Liver (tissue), 3 donors: ENCODE measurements around the gene DOCK10.

ENCODE experiments used
- EGR1 ChIP-seq, 2 donors: IDR thresholded peaks; 2 replicates each; pipeline ENCODE4 v1.6.1; 2016 to 2018; ENCODE audit warnings: antibody characterized with exemption in 2 of 2, low read depth in 2 of 2
- FOXA1 ChIP-seq: IDR thresholded peaks from 2 replicates; pipeline ENCODE4 v1.6.1; 2016; ENCODE audit warnings: antibody characterized with exemption
- FOXA2 ChIP-seq: IDR thresholded peaks from 2 replicates; pipeline ENCODE4 v1.6.1; 2016; ENCODE audit warnings: antibody characterized with exemption
- GABPA ChIP-seq, 2 donors: IDR thresholded peaks in 1 of 2; conservative IDR thresholded peaks in 1 of 2; 2 replicates each; pipeline ENCODE4 v1.6.1; 2016; ENCODE audit warnings: antibody characterized with exemption in 2 of 2, mild to moderate bottlenecking in 1 of 2, moderate library complexity in 1 of 2
- JUND ChIP-seq, 2 donors: IDR thresholded peaks; 2 replicates each; pipeline ENCODE4 v1.6.1; 2016; ENCODE audit warnings: antibody characterized with exemption in 2 of 2
- RAD21 ChIP-seq, 2 donors: IDR thresholded peaks; 2 replicates each; pipeline ENCODE4 v1.6.1; 2016; ENCODE audit warnings: antibody characterized with exemption in 2 of 2, mild to moderate bottlenecking in 2 of 2
- SP1 ChIP-seq: IDR thresholded peaks from 2 replicates; pipeline ENCODE4 v1.6.1; 2018; ENCODE audit warnings: antibody characterized with exemption, mild to moderate bottlenecking
- TAF1 ChIP-seq: conservative IDR thresholded peaks from 2 replicates; pipeline ENCODE4 v1.6.1; 2016; ENCODE audit warnings: antibody characterized with exemption, mild to moderate bottlenecking
- YY1 ChIP-seq: IDR thresholded peaks from 2 replicates; pipeline ENCODE4 v1.6.1; 2016; ENCODE audit warnings: antibody characterized with exemption, mild to moderate bottlenecking
- TF ChIP-seq, protein P1 (sequence below): IDR thresholded peaks from 2 replicates; pipeline ENCODE4 v1.6.1; 2016; ENCODE audit warnings: antibody characterized with exemption, mild to moderate bottlenecking
- TF ChIP-seq, protein P2 (sequence below): fragments of 150-350 bp; IDR thresholded peaks from 2 replicates; pipeline ENCODE4 v1.5.1; 2017; ENCODE audit warnings: improper control_type of control experiment, low read depth, low read length; ENCODE audit not compliant: missing input control
- TF ChIP-seq, protein P3 (sequence below): IDR thresholded peaks from 2 replicates; pipeline ENCODE4 v1.6.1; 2016; ENCODE audit warnings: antibody characterized with exemption
- TF ChIP-seq, protein P4 (sequence below): IDR thresholded peaks from 2 replicates; pipeline ENCODE4 v1.6.1; 2016; ENCODE audit warnings: antibody characterized with exemption
- donor health status: healthy.
- donor health status: healthy.

DNA sequence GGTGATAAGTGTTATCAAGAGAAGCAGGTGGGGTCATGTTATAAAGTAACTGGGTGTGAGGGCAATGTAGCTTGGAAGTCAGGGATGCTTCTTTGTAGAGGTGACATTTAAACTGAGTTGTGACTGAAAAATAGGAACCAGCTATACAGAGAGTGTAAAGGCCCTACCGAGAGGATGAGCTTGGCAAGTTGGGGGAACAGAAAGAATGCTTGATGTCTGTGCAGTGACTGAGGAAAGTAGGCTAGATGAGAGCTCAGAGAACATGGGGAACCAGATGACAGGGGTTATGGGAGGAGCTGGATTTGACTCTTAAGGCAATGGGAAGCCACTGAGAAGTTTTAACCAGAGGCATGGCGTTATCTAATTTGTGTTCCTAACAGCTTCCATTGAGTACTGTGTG is 115.3 kb downstream of the DOCK10 start:
- TF ChIP-seq, protein P1, sequence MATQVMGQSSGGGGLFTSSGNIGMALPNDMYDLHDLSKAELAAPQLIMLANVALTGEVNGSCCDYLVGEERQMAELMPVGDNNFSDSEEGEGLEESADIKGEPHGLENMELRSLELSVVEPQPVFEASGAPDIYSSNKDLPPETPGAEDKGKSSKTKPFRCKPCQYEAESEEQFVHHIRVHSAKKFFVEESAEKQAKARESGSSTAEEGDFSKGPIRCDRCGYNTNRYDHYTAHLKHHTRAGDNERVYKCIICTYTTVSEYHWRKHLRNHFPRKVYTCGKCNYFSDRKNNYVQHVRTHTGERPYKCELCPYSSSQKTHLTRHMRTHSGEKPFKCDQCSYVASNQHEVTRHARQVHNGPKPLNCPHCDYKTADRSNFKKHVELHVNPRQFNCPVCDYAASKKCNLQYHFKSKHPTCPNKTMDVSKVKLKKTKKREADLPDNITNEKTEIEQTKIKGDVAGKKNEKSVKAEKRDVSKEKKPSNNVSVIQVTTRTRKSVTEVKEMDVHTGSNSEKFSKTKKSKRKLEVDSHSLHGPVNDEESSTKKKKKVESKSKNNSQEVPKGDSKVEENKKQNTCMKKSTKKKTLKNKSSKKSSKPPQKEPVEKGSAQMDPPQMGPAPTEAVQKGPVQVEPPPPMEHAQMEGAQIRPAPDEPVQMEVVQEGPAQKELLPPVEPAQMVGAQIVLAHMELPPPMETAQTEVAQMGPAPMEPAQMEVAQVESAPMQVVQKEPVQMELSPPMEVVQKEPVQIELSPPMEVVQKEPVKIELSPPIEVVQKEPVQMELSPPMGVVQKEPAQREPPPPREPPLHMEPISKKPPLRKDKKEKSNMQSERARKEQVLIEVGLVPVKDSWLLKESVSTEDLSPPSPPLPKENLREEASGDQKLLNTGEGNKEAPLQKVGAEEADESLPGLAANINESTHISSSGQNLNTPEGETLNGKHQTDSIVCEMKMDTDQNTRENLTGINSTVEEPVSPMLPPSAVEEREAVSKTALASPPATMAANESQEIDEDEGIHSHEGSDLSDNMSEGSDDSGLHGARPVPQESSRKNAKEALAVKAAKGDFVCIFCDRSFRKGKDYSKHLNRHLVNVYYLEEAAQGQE = no peak
- TF ChIP-seq, protein P2, sequence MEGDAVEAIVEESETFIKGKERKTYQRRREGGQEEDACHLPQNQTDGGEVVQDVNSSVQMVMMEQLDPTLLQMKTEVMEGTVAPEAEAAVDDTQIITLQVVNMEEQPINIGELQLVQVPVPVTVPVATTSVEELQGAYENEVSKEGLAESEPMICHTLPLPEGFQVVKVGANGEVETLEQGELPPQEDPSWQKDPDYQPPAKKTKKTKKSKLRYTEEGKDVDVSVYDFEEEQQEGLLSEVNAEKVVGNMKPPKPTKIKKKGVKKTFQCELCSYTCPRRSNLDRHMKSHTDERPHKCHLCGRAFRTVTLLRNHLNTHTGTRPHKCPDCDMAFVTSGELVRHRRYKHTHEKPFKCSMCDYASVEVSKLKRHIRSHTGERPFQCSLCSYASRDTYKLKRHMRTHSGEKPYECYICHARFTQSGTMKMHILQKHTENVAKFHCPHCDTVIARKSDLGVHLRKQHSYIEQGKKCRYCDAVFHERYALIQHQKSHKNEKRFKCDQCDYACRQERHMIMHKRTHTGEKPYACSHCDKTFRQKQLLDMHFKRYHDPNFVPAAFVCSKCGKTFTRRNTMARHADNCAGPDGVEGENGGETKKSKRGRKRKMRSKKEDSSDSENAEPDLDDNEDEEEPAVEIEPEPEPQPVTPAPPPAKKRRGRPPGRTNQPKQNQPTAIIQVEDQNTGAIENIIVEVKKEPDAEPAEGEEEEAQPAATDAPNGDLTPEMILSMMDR = no peak
- TF ChIP-seq EGR1 (IDR thresholded peaks at IDR 0.05; ENCODE audit: low read depth in 2 of 2) = no peak
- TF ChIP-seq, protein P3, sequence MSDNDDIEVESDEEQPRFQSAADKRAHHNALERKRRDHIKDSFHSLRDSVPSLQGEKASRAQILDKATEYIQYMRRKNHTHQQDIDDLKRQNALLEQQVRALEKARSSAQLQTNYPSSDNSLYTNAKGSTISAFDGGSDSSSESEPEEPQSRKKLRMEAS = no peak
- no peak for TF ChIP-seq GABPA (IDR thresholded peaks at IDR 0.05 in 1 of 2, conservative IDR thresholded peaks at IDR 0.05 in 1 of 2)
- TF ChIP-seq, protein P4, sequence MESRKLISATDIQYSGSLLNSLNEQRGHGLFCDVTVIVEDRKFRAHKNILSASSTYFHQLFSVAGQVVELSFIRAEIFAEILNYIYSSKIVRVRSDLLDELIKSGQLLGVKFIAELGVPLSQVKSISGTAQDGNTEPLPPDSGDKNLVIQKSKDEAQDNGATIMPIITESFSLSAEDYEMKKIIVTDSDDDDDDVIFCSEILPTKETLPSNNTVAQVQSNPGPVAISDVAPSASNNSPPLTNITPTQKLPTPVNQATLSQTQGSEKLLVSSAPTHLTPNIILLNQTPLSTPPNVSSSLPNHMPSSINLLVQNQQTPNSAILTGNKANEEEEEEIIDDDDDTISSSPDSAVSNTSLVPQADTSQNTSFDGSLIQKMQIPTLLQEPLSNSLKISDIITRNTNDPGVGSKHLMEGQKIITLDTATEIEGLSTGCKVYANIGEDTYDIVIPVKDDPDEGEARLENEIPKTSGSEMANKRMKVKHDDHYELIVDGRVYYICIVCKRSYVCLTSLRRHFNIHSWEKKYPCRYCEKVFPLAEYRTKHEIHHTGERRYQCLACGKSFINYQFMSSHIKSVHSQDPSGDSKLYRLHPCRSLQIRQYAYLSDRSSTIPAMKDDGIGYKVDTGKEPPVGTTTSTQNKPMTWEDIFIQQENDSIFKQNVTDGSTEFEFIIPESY = no peak
- TF ChIP-seq JUND (IDR thresholded peaks at IDR 0.05) = no peak
- no peak for TF ChIP-seq TAF1
- no peak for TF ChIP-seq RAD21 (IDR thresholded peaks at IDR 0.05)
- TF ChIP-seq FOXA1 = no peak
- no peak for TF ChIP-seq SP1
- TF ChIP-seq YY1 = no peak
- TF ChIP-seq FOXA2 = no peak
